G401 (cell line): ENCODE results near the gene BHLHE23. TPM values are rescaled to one million over a fixed set of nuclear protein-coding genes. Genes with fewer than 3 reads are reported as not detected.

ENCODE experiments used
- DNase-seq: peaks from one replicate; pipeline ENCODE4 v3.0.0-alpha.2; 2015; ENCODE audit warnings: low spot score
- in situ Hi-C: cut with HindIII; loops from 2 replicates; pipeline ENCODE4 v1.10.0; 2016; ENCODE audit warnings: low sequenced_read_pairs, mixed read lengths
- total RNA-seq: library from RNA; depleted of rRNA; stranded (reverse); fragments of >200 nt; shearing (Covaris generic); gene quantifications from 2 replicates; pipeline ENCODE4 v1.2.3, GENCODE V29; 2014

The BHLHE23 gene
- total RNA-seq, 1 experiment from 2014 or later = not detected

GRCh38 chr20:62979876-62980373 lies 26.8 kb downstream of the BHLHE23 start:
- DNase-seq = peak; percentile 33
- in situ Hi-C loops = no loop called here

GRCh38 chr20:62979310-62979709 lies 27.5 kb downstream of the BHLHE23 start:
- in situ Hi-C loops = no loop called here
- DNase-seq = no peak

- in situ Hi-C loops = no loop called here
- no peak for DNase-seq
These were observed 28.2 kb downstream of the BHLHE23 start for GRCh38 chr20:62978561-62978943.

- no peak for DNase-seq
- in situ Hi-C loops = no loop called here
These were observed 28.9 kb downstream of the BHLHE23 start for GRCh38 chr20:62977613-62978560.

GRCh38 chr20:62976886-62977285 lies 29.9 kb downstream of the BHLHE23 start:
- no peak for DNase-seq
- in situ Hi-C loops = no loop called here

GRCh38 chr20:62975812-62976508 lies 30.8 kb downstream of the BHLHE23 start:
- DNase-seq = no peak
- in situ Hi-C loops = no loop called here

GRCh38 chr20:62975251-62975760 lies 31.5 kb downstream of the BHLHE23 start:
- in situ Hi-C loops = no loop called here
- DNase-seq = peak; percentile 74

GRCh38 chr20:62972845-62973745 lies 33.7 kb downstream of the BHLHE23 start:
- in situ Hi-C loops = no loop called here

GRCh38 chr20:62971950-62972844 lies 34.6 kb downstream of the BHLHE23 start:
- DNase-seq = peak; percentile 78
- in situ Hi-C loops = no loop called here

More at GRCh38 chr20:62972845-62973745, 33.7 kb downstream of the BHLHE23 start:
- DNase-seq = no peak

- in situ Hi-C loops = no loop called here
- no peak for DNase-seq
These were observed 35.4 kb downstream of the BHLHE23 start for GRCh38 chr20:62971211-62971949.

GRCh38 chr20:62970307-62971210 lies 36.2 kb downstream of the BHLHE23 start:
- in situ Hi-C loops = no loop called here
- no peak for DNase-seq

GRCh38 chr20:62969939-62970306 lies 36.8 kb downstream of the BHLHE23 start:
- in situ Hi-C loops = no loop called here
- no peak for DNase-seq

- no peak for DNase-seq
These were observed 37.5 kb downstream of the BHLHE23 start for GRCh38 chr20:62969179-62969760.

GRCh38 chr20:62968378-62969178 lies 38.2 kb downstream of the BHLHE23 start:
- no peak for DNase-seq
- in situ Hi-C loops = no loop called here

More at GRCh38 chr20:62969179-62969760, 37.5 kb downstream of the BHLHE23 start:
- in situ Hi-C loops = no loop called here

- in situ Hi-C loops = no loop called here
- DNase-seq = no peak
These were observed 39.0 kb downstream of the BHLHE23 start for GRCh38 chr20:62967628-62968351.
